LNCAP (cell line): Measurements from ENCODE around the gene CCRL2.

Source experiments
- TF ChIP-seq, protein P1 (sequence below): fragments of 450-650 bp; IDR thresholded peaks from 2 replicates; pipeline ENCODE4 v1.5.1; 2017; ENCODE audit warnings: mild to moderate bottlenecking

CCRL2 gene

DNA sequence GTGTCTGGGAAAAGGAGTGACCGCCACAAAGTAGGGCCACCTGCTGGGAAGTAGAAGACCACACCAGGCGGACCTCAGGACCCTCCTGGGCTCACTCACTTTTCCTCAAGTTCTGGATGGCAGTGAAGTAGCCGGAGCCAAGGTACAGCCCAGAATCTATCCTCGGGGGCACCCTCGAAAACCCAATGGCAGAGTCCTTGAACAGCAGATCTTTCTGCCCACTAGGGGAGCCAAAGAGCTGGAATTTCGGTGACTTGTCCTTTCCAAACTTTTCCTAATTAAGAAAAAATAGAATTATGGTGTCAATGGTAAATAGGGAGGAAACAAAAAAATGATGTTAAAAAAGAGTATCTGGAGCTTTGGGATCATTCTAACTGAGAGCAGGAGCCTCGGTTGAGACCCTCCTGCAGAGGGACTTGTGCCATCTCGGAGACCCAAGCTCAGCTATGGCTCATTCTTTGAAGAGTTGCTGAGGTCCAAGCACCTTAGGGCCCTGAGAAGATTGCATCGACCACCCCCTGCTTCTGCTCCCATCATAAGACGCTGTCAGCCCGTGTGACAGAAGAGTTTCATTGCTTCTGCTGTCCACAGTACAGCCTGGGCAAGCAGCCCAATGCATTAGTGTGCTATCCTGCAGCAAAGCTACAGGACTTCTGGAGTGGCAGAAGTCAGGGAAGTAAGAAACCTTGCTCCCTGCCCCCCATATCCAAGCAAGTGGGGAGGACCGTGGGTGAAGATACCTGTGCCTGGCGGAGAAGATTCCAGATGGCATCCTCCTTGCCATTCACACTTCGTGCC is 42.9 kb downstream of the CCRL2 start:
- TF ChIP-seq, protein P1, sequence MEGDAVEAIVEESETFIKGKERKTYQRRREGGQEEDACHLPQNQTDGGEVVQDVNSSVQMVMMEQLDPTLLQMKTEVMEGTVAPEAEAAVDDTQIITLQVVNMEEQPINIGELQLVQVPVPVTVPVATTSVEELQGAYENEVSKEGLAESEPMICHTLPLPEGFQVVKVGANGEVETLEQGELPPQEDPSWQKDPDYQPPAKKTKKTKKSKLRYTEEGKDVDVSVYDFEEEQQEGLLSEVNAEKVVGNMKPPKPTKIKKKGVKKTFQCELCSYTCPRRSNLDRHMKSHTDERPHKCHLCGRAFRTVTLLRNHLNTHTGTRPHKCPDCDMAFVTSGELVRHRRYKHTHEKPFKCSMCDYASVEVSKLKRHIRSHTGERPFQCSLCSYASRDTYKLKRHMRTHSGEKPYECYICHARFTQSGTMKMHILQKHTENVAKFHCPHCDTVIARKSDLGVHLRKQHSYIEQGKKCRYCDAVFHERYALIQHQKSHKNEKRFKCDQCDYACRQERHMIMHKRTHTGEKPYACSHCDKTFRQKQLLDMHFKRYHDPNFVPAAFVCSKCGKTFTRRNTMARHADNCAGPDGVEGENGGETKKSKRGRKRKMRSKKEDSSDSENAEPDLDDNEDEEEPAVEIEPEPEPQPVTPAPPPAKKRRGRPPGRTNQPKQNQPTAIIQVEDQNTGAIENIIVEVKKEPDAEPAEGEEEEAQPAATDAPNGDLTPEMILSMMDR, result peak; percentile 84

DNA sequence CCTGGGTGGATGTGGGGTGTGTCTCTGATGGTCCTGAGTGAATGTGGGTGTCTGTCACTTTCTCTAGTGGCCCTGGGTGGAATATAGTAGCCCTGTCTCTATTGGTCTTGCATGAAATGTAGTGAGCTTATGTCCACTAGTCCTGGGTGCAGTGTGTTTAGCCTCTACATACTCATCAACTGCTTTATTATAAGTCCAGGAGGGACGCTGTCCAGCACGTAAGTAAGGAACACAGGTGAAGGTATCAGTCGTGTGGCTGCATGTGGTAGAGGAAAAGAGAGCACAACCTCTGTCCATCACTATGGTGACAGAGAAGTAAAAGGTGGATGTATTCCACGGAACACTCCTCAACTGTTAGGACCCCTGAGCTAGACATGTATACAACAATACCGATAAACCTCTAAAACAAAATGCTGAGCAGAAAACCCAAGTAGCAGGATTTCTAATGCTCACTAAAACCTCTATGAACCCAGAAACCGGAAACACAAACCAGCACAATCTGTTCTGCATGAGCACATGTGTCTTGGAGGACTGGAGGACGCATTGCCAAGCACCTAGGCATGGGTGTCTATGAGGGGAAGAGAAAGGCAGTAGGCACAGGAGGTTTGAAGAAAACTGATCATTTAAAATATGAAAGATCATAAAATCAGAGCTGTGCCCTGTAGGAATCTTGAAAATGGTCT is 46.6 kb downstream of the CCRL2 start:
- TF ChIP-seq, protein P1, result no peak

DNA sequence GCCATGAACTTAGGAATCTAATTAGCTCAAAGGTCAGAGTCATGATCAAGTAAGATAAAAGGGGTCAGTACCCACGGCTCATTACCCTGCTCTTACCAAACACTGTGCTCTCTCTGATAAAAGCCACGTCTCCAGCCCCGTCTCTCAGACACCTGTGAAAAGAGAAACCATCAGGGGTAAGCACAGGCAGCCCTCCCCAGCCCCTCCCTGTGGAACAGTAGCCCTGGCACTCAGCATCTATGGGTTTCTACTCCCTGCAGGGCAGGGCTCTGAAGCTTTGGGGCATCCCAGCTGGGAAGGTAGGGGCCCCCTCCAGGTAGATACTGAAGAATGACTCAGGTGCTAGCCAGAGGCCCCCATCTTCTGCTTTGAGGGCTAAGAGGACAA is 47.1 kb downstream of the CCRL2 start:
- TF ChIP-seq, protein P1, result no peak

DNA sequence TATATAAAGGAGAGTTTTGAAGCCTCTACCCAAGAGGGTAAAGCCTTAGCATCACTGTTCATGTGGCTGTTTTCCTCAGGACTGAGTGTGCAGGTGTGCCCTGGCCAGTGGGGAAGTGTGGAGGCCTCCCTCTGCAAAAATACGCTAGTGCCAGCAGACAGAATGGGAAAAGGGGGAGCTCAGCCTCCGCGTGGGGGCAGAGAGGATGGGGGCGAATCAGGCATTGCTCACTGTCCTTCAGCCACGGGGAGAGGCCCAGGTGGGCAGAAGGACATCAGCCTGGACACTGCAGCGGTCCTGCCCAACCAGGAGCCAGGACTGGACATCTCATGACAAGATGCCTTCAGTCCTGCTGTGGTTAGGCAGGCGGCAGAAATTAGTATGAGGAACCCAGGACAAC is 47.5 kb downstream of the CCRL2 start:
- TF ChIP-seq, protein P1, result no peak

DNA sequence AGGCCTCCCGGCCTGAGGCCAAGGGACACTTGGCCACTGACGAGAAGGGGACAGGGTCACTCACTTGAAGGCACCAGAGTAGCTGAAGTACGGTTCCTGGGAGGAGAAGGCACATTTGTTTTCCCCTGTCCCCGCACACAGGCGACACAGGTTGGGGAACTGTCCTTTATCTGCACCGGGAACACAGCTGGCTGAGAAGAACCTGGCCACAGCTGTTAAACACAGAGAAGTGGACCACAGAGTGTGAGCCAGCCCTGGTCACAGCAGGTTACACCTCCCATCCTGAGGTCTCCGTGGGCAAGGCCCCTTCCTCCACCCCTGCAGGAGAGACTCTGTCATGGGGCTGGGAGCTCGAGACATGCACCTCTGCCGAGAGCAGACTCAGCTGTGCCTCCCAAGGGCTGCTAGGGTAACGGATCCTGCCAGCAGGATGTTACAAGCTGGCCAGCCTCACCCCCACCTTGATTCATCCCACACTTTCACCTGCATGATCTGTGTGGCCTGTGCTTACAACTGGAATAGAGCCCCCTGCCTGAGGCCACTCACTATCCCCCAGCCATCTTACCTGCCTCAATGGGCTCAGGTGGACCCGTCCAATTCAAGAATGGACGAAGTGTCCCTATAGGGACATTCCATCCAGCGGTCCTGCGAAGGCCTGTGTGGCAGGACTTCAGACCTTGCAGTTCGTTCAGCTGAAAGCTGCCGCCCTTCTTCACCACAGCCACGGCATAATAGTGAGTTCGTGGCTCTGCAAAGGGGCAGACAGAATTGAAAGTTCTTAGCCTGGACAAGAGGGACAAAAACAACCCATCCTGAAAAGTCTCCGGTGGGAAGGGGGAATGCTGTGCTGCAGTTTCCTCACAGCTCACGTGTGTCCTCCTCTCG is 48.4 kb downstream of the CCRL2 start:
- TF ChIP-seq, protein P1, result no peak

DNA sequence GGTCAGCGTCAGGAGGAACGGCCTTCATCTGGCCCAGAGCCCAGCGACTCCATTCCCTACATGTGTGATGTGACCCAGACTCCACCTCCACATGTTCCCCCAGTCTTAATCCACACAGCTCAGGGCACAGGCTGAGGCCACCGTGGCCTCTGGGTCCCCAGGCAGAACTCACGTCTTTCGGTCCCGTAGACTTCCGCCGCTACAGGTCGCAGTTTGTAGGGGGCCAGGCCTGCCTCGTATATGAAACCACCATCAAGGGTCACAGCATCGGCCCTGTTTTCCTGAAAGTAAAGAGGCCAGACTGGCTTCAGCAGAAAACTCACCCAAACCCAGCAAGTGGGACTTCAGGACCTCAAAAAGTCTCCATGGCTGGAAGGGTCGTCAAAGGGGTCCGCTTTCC is 49.1 kb downstream of the CCRL2 start:
- TF ChIP-seq, protein P1, result no peak
